HFF-Myc (cell line): ENCODE data around the gene ABLIM1.

ENCODE experiments used
- DNase-seq: peaks from one replicate; pipeline ENCODE4 v3.0.0-alpha.2; 2011; ENCODE audit warnings: low read depth; ENCODE audit errors: extremely low read depth
- H3K4me3 ChIP-seq: replicated peaks from 2 replicates; pipeline ENCODE4 v1.5.1; 2011; ENCODE audit warnings: low read depth, mild to moderate bottlenecking, control low read depth, low read length
- CTCF ChIP-seq: IDR thresholded peaks from 2 replicates; pipeline ENCODE4 v1.5.1; 2012; ENCODE audit warnings: mild to moderate bottlenecking, low read depth, low read length, control low read depth; ENCODE audit errors: missing control alignments

ABLIM1 gene

GRCh38 chr10:114448897-114449296 lies 209.2 kb downstream of the ABLIM1 start:
- no peak for DNase-seq
- H3K4me3 ChIP-seq: no peak overlapping the region
- no peak for TF ChIP-seq CTCF

- DNase-seq: no peak
- TF ChIP-seq CTCF: no peak
- H3K4me3 ChIP-seq: no peak overlapping the region
Measured at GRCh38 chr10:114445332-114445731, 212.7 kb downstream of the ABLIM1 start.

GRCh38 chr10:114444819-114445218 lies 213.3 kb downstream of the ABLIM1 start:
- H3K4me3 ChIP-seq: no peak overlapping the region
- DNase-seq: no peak
- no peak for TF ChIP-seq CTCF

- no peak for DNase-seq
Measured at GRCh38 chr10:114442091-114442630, 215.9 kb downstream of the ABLIM1 start.

GRCh38 chr10:114441107-114441506 lies 217.0 kb downstream of the ABLIM1 start:
- no peak overlapping the region for H3K4me3 ChIP-seq
- no peak for TF ChIP-seq CTCF
- DNase-seq: no peak

More at GRCh38 chr10:114442091-114442630, 215.9 kb downstream of the ABLIM1 start:
- H3K4me3 ChIP-seq: no peak overlapping the region
- no peak for TF ChIP-seq CTCF

GRCh38 chr10:114437473-114438292 lies 220.4 kb downstream of the ABLIM1 start:
- no peak overlapping the region for H3K4me3 ChIP-seq
- no peak for DNase-seq
- TF ChIP-seq CTCF: peak; percentile 48
